ENCODE results near the gene VASN.

DNA sequence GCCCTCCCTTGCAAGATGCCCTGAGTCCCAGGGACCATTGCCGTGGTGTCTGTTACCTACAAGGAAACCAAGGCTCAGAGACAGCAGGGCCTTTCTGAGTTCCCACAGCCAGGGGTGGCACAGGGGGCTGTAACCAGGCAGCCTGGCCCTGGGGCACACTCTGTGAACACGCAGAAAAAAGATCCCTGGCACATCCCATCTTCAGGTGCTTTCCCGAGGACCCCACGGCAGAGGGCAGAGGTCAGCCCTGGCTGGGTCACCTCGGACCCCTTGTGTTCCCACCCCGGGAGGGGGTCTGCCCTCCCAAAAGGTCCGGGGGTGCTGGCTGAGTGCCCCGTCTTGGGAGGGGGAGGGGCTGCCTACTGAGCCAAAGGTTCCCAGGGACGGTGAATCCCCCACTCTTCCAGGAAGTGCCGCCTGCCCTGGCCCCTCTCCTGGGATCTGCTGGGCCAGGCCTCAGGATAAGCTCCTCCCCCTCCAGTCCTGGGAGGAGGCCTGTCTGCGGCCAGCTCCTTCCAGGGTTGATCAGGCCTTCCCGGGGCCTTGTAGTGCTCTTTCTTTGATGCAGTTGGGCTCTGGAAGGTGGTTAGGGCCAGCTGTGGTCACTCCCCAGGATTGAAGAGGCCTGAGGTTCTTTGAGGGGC, 47.7 kb upstream of the VASN start:
- TF ChIP-seq EP300 (IDR thresholded peaks at IDR 0.05) = no peak
- TF ChIP-seq, protein P1, sequence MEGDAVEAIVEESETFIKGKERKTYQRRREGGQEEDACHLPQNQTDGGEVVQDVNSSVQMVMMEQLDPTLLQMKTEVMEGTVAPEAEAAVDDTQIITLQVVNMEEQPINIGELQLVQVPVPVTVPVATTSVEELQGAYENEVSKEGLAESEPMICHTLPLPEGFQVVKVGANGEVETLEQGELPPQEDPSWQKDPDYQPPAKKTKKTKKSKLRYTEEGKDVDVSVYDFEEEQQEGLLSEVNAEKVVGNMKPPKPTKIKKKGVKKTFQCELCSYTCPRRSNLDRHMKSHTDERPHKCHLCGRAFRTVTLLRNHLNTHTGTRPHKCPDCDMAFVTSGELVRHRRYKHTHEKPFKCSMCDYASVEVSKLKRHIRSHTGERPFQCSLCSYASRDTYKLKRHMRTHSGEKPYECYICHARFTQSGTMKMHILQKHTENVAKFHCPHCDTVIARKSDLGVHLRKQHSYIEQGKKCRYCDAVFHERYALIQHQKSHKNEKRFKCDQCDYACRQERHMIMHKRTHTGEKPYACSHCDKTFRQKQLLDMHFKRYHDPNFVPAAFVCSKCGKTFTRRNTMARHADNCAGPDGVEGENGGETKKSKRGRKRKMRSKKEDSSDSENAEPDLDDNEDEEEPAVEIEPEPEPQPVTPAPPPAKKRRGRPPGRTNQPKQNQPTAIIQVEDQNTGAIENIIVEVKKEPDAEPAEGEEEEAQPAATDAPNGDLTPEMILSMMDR (IDR thresholded peaks at IDR 0.05) = no peak
